GM23338 (cell line): Measurements from ENCODE around the gene SLC39A7. TPM values are rescaled to one million over a fixed set of nuclear protein-coding genes. Genes with fewer than 3 reads are reported as not detected.

Experiments used
- ATAC-seq: fragments of 200-7000 bp; cut with Tn5 transposase; 3 replicates; pipeline ENCODE4 v1.9.1; 2020
- DNase-seq: peaks from one replicate; pipeline ENCODE4 v3.0.0-alpha.2; 2015; ENCODE audit warnings: low spot score
- H2AFZ ChIP-seq: fragments of 200-600 bp; sonication (generic); 2 replicates; pipeline ENCODE4 v1.8.0; 2016; ENCODE audit warnings: antibody characterized with exemption, mild to moderate bottlenecking, moderate library complexity
- H3F3A ChIP-seq: fragments of 200-600 bp; sonication (generic); replicated peaks from 2 replicates; pipeline ENCODE4 v1.8.0; 2017; ENCODE audit warnings: antibody characterized with exemption, mixed run types, low read depth
- H3K27ac ChIP-seq: fragments of 200-600 bp; sonication (generic); 2 replicates; pipeline ENCODE4 v1.6.1; 2016; ENCODE audit warnings: low read depth
- H3K27me3 ChIP-seq: fragments of 200-600 bp; sonication (generic); 2 replicates; pipeline ENCODE4 v1.8.0; 2016; ENCODE audit warnings: mild to moderate bottlenecking, mixed run types, moderate library complexity; ENCODE audit not compliant: insufficient read depth
- H3K36me3 ChIP-seq: fragments of 200-600 bp; sonication (generic); 2 replicates; pipeline ENCODE4 v1.8.0; 2016; ENCODE audit warnings: mild to moderate bottlenecking; ENCODE audit not compliant: insufficient read depth
- H3K4me1 ChIP-seq: fragments of 200-600 bp; sonication (generic); 2 replicates; pipeline ENCODE4 v1.8.0; 2016; ENCODE audit warnings: mild to moderate bottlenecking, moderate library complexity; ENCODE audit not compliant: insufficient read depth
- H3K4me2 ChIP-seq: fragments of 200-600 bp; sonication (generic); 2 replicates; pipeline ENCODE4 v1.7.1; 2017; ENCODE audit warnings: mixed run types
- H3K4me3 ChIP-seq: fragments of 200-600 bp; sonication (generic); 2 replicates; pipeline ENCODE4 v1.6.1; 2016; ENCODE audit warnings: mixed run types
- H3K79me2 ChIP-seq: fragments of 200-600 bp; sonication (generic); replicated peaks from 2 replicates; pipeline ENCODE4 v1.8.0; 2017; ENCODE audit warnings: mild to moderate bottlenecking; ENCODE audit not compliant: insufficient read depth
- H3K9me2 ChIP-seq: fragments of 200-600 bp; sonication (generic); 2 replicates; pipeline ENCODE4 v1.8.0; 2017; ENCODE audit not compliant: insufficient read depth
- H4K20me1 ChIP-seq: fragments of 200-600 bp; sonication (generic); replicated peaks from 2 replicates; pipeline ENCODE4 v1.8.0; 2017; ENCODE audit warnings: mild to moderate bottlenecking; ENCODE audit not compliant: insufficient read depth
- H3K27ac Mint-ChIP-seq: 2 replicates; pipeline ENCODE4 v1.8.0; 2020; ENCODE audit warnings: inconsistent platforms, mild to moderate bottlenecking, moderate library complexity, mixed read lengths
- H3K27me3 Mint-ChIP-seq: 3 replicates; pipeline ENCODE4 v1.8.0; 2022; ENCODE audit warnings: low read depth, mild to moderate bottlenecking, moderate library complexity, mixed read lengths, inconsistent platforms; ENCODE audit not compliant: insufficient read depth, poor library complexity
- H3K36me3 Mint-ChIP-seq: 3 replicates; pipeline ENCODE4 v1.8.0; 2021; ENCODE audit warnings: low read depth, mild to moderate bottlenecking, inconsistent platforms, moderate library complexity, mixed read lengths
- H3K4me1 Mint-ChIP-seq: 3 replicates; pipeline ENCODE4 v1.8.0; 2020; ENCODE audit warnings: mild to moderate bottlenecking, inconsistent platforms, mixed read lengths
- H3K4me3 Mint-ChIP-seq: 3 replicates; pipeline ENCODE4 v1.8.0; 2021; ENCODE audit warnings: moderate library complexity, mild to moderate bottlenecking, inconsistent platforms, mixed read lengths
- H3K9me3 Mint-ChIP-seq: 3 replicates; pipeline ENCODE4 v1.8.0; 2020; ENCODE audit warnings: moderate library complexity, mild to moderate bottlenecking, inconsistent platforms, mixed read lengths
- CREB1 ChIP-seq: fragments of 250-450 bp; sonication (Bioruptor Pico); IDR thresholded peaks from 2 replicates; pipeline ENCODE4 v1.5.0; 2020; ENCODE audit warnings: low read depth, mild to moderate bottlenecking, moderate library complexity
- EZH2 ChIP-seq: fragments of 200-600 bp; sonication (generic); IDR thresholded peaks from one replicate; pipeline ENCODE4 v1.8.0; 2017; ENCODE audit warnings: antibody characterized with exemption, mild to moderate bottlenecking, low read depth; ENCODE audit not compliant: unreplicated experiment
- EZH2phosphoT487 ChIP-seq: fragments of 200-600 bp; sonication (generic); IDR thresholded peaks from one replicate; pipeline ENCODE4 v1.8.1; 2018; ENCODE audit warnings: antibody characterized with exemption; ENCODE audit not compliant: unreplicated experiment
- JUNB ChIP-seq: IDR thresholded peaks from one replicate; pipeline ENCODE4 v1.6.1; 2016; ENCODE audit warnings: antibody characterized with exemption; ENCODE audit not compliant: unreplicated experiment
- NANOG ChIP-seq: IDR thresholded peaks from 2 replicates; pipeline ENCODE4 v1.6.1; 2016; ENCODE audit warnings: antibody characterized with exemption, borderline replicate concordance
- POLR2AphosphoS5 ChIP-seq: IDR thresholded peaks from 2 replicates; pipeline ENCODE4 v1.6.1; 2016; ENCODE audit warnings: antibody characterized with exemption, low read depth
- ZNF114 ChIP-seq: fragments of 250-450 bp; sonication (Bioruptor Pico); IDR thresholded peaks from 2 replicates; pipeline ENCODE4 v1.5.0; 2020; ENCODE audit warnings: mild to moderate bottlenecking, moderate library complexity
- ZNF331 ChIP-seq: fragments of 250-450 bp; sonication (Bioruptor Pico); IDR thresholded peaks from 2 replicates; pipeline ENCODE4 v1.5.0; 2020; ENCODE audit warnings: low read depth, mild to moderate bottlenecking, moderate library complexity
- polyA plus RNA-seq: library from polyadenylated mRNA; unstranded; fragments of >200 nt; fragmentation: Nextera tagmentation; extraction: Ambion mirVana; gene quantifications from 2 replicates; pipeline ENCODE4 v1.2.1, GENCODE V29; 2016
- total RNA-seq: library from RNA; depleted of rRNA; stranded (reverse); fragments of >200 nt; shearing (Covaris generic); gene quantifications from 2 replicates; pipeline ENCODE4 v1.2.3, GENCODE V29; 2014
- TF ChIP-seq, protein P1 (sequence below): IDR thresholded peaks from one replicate; pipeline ENCODE4 v1.6.1; 2018; ENCODE audit warnings: antibody characterized with exemption; ENCODE audit not compliant: unreplicated experiment
- TF ChIP-seq, protein P2 (sequence below), 2 experiments: fragments of 200-600 bp in 1 of 2; sonication (generic) in 1 of 2; conservative IDR thresholded peaks; 2 replicates each; pipeline versions ENCODE4 v1.5.1 to v1.6.1; 2016 to 2017; ENCODE audit warnings: antibody characterized with exemption in 2 of 2, low read depth in 2 of 2, mild to moderate bottlenecking in 2 of 2, moderate library complexity in 1 of 2
- TF ChIP-seq, protein P3 (sequence below): IDR thresholded peaks from 2 replicates; pipeline ENCODE4 v1.6.1; 2016; ENCODE audit warnings: antibody characterized with exemption

The SLC39A7 gene
- total and polyA plus RNA-seq, 2 experiments from 2014 or later = 9.0 to 75.9 TPM

DNA sequence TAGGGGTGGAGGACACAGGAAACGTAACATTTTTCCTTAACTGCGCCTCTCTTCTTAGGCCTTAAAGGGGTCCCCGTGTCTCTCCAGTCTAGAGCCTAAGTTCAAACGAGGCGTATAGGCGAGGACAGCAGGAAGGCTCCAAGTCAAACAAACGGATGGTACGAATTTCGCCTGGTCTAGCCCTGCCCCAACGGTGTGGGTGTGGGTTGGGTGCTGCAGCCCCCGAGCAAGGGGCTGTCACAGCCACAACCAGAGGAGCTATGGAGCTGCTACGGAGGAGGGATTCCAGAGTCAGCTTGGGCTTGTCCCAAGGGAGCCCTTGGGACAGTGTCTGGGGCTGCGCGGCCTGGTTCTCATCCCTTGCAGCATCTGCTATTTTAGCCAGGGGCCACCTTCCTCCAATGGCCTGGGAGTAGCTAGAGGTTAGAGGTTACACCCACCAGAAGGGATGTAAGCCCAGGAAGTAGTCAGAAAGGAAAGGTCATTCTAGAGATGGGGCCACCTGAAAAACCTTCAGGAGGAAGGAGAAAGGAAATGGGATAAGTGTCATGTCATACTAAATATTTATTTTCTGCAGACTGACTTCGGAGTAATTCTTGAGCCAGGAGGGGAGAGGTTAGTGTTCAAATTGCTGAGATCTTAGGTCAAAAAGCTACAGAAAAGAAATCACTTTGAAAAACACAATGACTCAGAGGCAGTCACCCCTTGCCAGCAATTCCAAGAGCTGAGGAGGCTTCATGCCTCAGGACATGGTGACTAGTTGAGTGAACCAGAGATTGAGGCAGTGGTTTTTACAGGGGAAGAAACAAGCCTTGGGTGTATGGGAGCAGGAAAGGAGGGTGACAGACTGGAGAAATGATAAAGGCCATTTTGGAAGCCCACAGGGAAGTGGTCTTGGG, 49.3 kb downstream of the SLC39A7 start (continued):
- TF ChIP-seq, protein P1, sequence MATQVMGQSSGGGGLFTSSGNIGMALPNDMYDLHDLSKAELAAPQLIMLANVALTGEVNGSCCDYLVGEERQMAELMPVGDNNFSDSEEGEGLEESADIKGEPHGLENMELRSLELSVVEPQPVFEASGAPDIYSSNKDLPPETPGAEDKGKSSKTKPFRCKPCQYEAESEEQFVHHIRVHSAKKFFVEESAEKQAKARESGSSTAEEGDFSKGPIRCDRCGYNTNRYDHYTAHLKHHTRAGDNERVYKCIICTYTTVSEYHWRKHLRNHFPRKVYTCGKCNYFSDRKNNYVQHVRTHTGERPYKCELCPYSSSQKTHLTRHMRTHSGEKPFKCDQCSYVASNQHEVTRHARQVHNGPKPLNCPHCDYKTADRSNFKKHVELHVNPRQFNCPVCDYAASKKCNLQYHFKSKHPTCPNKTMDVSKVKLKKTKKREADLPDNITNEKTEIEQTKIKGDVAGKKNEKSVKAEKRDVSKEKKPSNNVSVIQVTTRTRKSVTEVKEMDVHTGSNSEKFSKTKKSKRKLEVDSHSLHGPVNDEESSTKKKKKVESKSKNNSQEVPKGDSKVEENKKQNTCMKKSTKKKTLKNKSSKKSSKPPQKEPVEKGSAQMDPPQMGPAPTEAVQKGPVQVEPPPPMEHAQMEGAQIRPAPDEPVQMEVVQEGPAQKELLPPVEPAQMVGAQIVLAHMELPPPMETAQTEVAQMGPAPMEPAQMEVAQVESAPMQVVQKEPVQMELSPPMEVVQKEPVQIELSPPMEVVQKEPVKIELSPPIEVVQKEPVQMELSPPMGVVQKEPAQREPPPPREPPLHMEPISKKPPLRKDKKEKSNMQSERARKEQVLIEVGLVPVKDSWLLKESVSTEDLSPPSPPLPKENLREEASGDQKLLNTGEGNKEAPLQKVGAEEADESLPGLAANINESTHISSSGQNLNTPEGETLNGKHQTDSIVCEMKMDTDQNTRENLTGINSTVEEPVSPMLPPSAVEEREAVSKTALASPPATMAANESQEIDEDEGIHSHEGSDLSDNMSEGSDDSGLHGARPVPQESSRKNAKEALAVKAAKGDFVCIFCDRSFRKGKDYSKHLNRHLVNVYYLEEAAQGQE = no peak
- TF ChIP-seq, protein P2, sequence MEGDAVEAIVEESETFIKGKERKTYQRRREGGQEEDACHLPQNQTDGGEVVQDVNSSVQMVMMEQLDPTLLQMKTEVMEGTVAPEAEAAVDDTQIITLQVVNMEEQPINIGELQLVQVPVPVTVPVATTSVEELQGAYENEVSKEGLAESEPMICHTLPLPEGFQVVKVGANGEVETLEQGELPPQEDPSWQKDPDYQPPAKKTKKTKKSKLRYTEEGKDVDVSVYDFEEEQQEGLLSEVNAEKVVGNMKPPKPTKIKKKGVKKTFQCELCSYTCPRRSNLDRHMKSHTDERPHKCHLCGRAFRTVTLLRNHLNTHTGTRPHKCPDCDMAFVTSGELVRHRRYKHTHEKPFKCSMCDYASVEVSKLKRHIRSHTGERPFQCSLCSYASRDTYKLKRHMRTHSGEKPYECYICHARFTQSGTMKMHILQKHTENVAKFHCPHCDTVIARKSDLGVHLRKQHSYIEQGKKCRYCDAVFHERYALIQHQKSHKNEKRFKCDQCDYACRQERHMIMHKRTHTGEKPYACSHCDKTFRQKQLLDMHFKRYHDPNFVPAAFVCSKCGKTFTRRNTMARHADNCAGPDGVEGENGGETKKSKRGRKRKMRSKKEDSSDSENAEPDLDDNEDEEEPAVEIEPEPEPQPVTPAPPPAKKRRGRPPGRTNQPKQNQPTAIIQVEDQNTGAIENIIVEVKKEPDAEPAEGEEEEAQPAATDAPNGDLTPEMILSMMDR (conservative IDR thresholded peaks at IDR 0.05; ENCODE audit: low read depth in 2 of 2) = no peak
- TF ChIP-seq, protein P3, sequence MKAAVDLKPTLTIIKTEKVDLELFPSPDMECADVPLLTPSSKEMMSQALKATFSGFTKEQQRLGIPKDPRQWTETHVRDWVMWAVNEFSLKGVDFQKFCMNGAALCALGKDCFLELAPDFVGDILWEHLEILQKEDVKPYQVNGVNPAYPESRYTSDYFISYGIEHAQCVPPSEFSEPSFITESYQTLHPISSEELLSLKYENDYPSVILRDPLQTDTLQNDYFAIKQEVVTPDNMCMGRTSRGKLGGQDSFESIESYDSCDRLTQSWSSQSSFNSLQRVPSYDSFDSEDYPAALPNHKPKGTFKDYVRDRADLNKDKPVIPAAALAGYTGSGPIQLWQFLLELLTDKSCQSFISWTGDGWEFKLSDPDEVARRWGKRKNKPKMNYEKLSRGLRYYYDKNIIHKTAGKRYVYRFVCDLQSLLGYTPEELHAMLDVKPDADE = no peak
- TF ChIP-seq POLR2AphosphoS5 = no peak
- TF ChIP-seq ZNF331 = no peak
- TF ChIP-seq CREB1 (CRISPR knock-in tag) = no peak
- no peak for TF ChIP-seq EZH2phosphoT487
- no peak for TF ChIP-seq ZNF114 (CRISPR knock-in tag)
- no peak for TF ChIP-seq NANOG

DNA sequence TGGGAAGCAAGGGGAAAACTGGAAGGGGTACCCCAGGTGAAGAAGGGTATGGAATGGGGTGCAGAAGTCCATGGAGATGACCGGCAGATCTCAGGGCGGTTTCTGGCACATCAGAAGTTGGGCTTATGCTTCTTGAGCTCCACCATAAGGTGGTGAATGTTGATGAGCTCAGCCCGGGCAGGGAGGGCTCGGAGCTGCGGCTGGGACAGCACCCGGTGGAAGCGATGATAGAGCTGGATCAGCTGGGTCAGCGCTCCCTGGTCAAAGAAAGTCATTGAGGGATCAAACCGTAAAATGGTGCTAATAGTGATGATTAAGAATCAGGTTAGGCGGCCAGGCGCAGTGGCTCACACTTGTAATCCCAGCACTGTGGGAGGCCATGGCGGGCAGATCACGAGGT, 50.1 kb downstream of the SLC39A7 start:
- H4K20me1 ChIP-seq = no peaks in the 10 kb centered on the region
- ATAC-seq = no peak
- Mint-ChIP-seq H3K4me3 (peak overlapping the region; percentile 82; the same call in 2 of the 3 replicates), H3K9me3 (no peaks in the 10 kb centered on the region), H3K4me1 (peaks cover 19% of the 10 kb centered on the region), H3K27me3 (peaks cover 15% of the 10 kb centered on the region), H3K27ac (no peak overlapping the region; the same call in 1 of the 2 replicates), H3K36me3 (peaks cover 20% of the 10 kb centered on the region)
- H3K4me1 ChIP-seq = peaks cover 12% of the 10 kb centered on the region
- DNase-seq = no peak
- H3F3A ChIP-seq = peaks cover 10% of the 10 kb centered on the region; the same call in 1 of the 2 replicates
- no peak overlapping the region for H3K27ac ChIP-seq
- no peaks in the 10 kb centered on the region for H3K36me3 ChIP-seq
- H2AFZ ChIP-seq = no peak overlapping the region
- peaks cover 31% of the 10 kb centered on the region for H3K27me3 ChIP-seq
- H3K4me2 ChIP-seq = no peak overlapping the region
- no peak overlapping the region for H3K4me3 ChIP-seq
- H3K9me2 ChIP-seq = no peaks in the 10 kb centered on the region
- no peaks in the 10 kb centered on the region for H3K79me2 ChIP-seq
- TF ChIP-seq POLR2AphosphoS5 (no peak), NANOG (no peak), JUNB (no peak), EZH2 (no peak)
- TF ChIP-seq, protein P3 = no peak
